Upper lobe of left lung (tissue), 6 donors: ENCODE data around the gene NAE1. TPM values are rescaled to one million over a fixed set of nuclear protein-coding genes. Genes with fewer than 3 reads are reported as not detected.
"Not testable (repeated sequence)": the region's sequence is repeated elsewhere in the genome, so short reads cannot be mapped to it uniquely, and the experiment has no call there.

Experiments used
- ATAC-seq, 2 donors: fragments of 200-7000 bp; cut with Tn5 transposase; one replicate each; pipeline ENCODE4 v1.9.1; 2022; ENCODE audit warnings: mild to moderate bottlenecking in 2 of 2, moderate library complexity in 2 of 2; ENCODE audit not compliant: low FRiP score in 2 of 2
- DNase-seq, 2 donors: peaks; one replicate each; pipeline ENCODE4 v3.0.0-alpha.2; 2019 to 2020
- H3K27ac ChIP-seq, 4 donors: fragments of 200-600 bp; sonication (generic); one replicate each; pipeline ENCODE4 v1.5.1; 2016 to 2019
- H3K27me3 ChIP-seq, 4 donors: fragments of 200-600 bp; sonication (generic); one replicate each; pipeline ENCODE4 v1.5.1; 2017 to 2019
- H3K36me3 ChIP-seq, 4 donors: fragments of 200-600 bp; sonication (generic); one replicate each; pipeline ENCODE4 v1.5.1; 2016 to 2019
- H3K4me1 ChIP-seq, 4 donors: fragments of 200-600 bp; sonication (generic); one replicate each; pipeline ENCODE4 v1.5.1; 2018 to 2019
- H3K4me3 ChIP-seq, 4 donors: fragments of 200-600 bp; sonication (generic); one replicate each; pipeline ENCODE4 v1.5.1; 2017 to 2019; ENCODE audit warnings: mild to moderate bottlenecking in 2 of 4, moderate library complexity in 1 of 4
- H3K9me3 ChIP-seq, 4 donors: fragments of 200-600 bp; sonication (generic); one replicate each; pipeline ENCODE4 v1.5.1; 2018 to 2019
- EP300 ChIP-seq, 4 donors: sonication (generic); formaldehyde crosslinking; IDR thresholded peaks; one replicate each; pipeline ENCODE4 v1.5.1; 2017; ENCODE audit warnings: antibody characterized with exemption in 4 of 4, control low read depth in 2 of 4
- POLR2A ChIP-seq, 4 donors: fragments of 450-650 bp; IDR thresholded peaks; one replicate each; pipeline ENCODE4 v1.5.1; 2016 to 2017; ENCODE audit warnings: antibody characterized with exemption in 4 of 4, mild to moderate bottlenecking in 2 of 4
- POLR2AphosphoS5 ChIP-seq, 2 donors: sonication (generic); formaldehyde crosslinking; IDR thresholded peaks; one replicate each; pipeline ENCODE4 v1.5.1; 2017; ENCODE audit warnings: antibody characterized with exemption in 2 of 2
- WGBS, 2 donors: methylation state at CpG; one replicate each; pipeline ENCODE4 v1.1.5; 2017 to 2018; 5-methylcytosine and 5-hydroxymethylcytosine counted together
- total RNA-seq, 6 donors: library from RNA; depleted of rRNA in 4 of 6; stranded (reverse); fragments of >200 nt in 4 of 6; gene quantifications; one replicate each; pipeline versions ENCODE4 v1.1.0 to v1.2.1, GENCODE V29; 2016 to 2021
- TF ChIP-seq, protein P1 (sequence below), 6 experiments: fragments of 450-650 bp in 4 of 6; fragments of 200-600 bp in 2 of 6; sonication (generic) in 2 of 6; IDR thresholded peaks; one replicate each; pipeline ENCODE4 v1.5.1; 2016 to 2019; ENCODE audit warnings: antibody characterized with exemption in 6 of 6
- donor health status: DM: no; HTN: no; CAD: no; lungs with moderate emphysema.
- donor health status: DM: no; HTN: yes; CAD: no; lungs with severe emphysema.

NAE1 gene
- total RNA-seq, 6 donors from 2014 or later, result 12.9 to 48.7 (median 34.0) TPM

DNA sequence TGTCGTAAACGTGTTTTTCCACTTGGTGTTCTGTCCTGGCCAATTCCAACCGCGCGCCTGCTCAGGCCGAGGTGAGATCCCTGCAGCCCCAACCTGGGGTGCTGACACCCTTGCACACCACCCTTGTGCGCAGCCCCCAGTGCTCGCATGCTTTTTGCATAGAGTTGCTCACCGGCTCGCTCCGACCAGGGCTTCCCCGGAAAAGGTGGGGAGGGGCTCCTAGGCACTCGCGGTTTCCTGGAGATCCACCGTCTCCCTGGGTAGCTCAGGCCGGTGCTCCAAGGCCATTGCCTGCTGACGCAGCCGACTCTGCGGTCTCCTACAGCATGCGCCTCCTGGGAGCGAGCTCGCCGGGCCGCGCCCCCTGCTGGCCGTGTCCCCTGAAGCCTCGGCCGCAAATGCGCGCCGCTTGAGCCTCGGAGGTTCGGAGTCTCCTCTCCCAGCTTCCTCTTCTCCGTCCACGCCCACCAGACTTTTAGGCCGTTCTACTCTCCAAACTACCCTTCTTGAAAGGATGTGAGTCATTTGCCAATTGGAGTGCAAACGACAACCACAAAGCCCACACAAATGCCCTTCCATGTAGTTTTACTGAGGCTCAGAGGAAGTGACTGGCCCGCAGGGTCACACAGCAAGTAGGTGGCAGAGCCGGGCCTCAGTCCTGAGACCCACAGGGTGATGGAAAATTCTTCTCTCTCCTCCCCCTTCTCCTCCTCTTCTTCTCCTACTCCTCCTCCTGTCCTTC lies 42.3 kb upstream of the NAE1 start:
- Histone ChIP-seq H3K9me3 (no peaks in the 10 kb centered on the region), H3K4me3 (peak overlapping the region in 3 of 4 donors; percentile 22 to 48 (median 38)), H3K27ac (peak overlapping the region in 3 of 4 donors; percentile 58 to 74 (median 69)), H3K4me1 (peaks cover 10 to 17% (median 13%) of the 10 kb centered on the region in 4 donors), H3K36me3 (no peaks in the 10 kb centered on the region), H3K27me3 (no peaks in the 10 kb centered on the region)
- TF ChIP-seq, protein P1, sequence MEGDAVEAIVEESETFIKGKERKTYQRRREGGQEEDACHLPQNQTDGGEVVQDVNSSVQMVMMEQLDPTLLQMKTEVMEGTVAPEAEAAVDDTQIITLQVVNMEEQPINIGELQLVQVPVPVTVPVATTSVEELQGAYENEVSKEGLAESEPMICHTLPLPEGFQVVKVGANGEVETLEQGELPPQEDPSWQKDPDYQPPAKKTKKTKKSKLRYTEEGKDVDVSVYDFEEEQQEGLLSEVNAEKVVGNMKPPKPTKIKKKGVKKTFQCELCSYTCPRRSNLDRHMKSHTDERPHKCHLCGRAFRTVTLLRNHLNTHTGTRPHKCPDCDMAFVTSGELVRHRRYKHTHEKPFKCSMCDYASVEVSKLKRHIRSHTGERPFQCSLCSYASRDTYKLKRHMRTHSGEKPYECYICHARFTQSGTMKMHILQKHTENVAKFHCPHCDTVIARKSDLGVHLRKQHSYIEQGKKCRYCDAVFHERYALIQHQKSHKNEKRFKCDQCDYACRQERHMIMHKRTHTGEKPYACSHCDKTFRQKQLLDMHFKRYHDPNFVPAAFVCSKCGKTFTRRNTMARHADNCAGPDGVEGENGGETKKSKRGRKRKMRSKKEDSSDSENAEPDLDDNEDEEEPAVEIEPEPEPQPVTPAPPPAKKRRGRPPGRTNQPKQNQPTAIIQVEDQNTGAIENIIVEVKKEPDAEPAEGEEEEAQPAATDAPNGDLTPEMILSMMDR (IDR thresholded peaks at IDR 0.05), result peak; percentile 88 to 95 (median 94)
- TF ChIP-seq POLR2AphosphoS5 (IDR thresholded peaks at IDR 0.05) (peak in 1 of 2 donors; percentile 63), EP300 (IDR thresholded peaks at IDR 0.05) (no peak), POLR2A (IDR thresholded peaks at IDR 0.05) (no peak)
- DNase-seq (peak; percentile 96 to 99), ATAC-seq (peak; percentile 96 to 99)
- WGBS, 2 donors, result 4 to 5% methylated on average over 25 to 38 of the region's 39 CpGs

DNA sequence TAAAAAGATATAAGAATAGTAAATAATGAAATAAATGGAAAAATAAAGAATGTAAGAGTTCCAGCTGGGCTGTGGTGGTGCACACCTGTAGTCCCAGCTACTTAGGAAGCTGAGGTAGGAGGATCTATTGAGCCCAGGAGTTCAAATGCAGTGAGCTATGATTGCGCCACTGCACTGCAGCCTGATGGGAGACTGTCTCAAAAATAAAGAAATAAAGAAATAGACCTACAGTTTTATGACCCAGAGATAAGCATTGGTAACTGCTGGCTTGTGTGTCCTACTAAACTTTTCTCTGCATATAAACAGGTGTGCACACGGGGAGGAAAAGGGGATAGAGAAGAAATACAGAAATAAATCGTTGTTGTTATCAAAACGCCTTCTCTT lies 41.8 kb upstream of the NAE1 start:
- Histone ChIP-seq H3K4me1 (peaks cover 10 to 17% (median 13%) of the 10 kb centered on the region in 4 donors), H3K27me3 (no peaks in the 10 kb centered on the region), H3K36me3 (no peaks in the 10 kb centered on the region), H3K9me3 (no peaks in the 10 kb centered on the region), H3K4me3 (peak overlapping the region in 3 of 4 donors; percentile 22 to 48 (median 38)), H3K27ac (peak overlapping the region in 3 of 4 donors; percentile 58 to 74 (median 69))
- no peak for ATAC-seq
- DNase-seq, result no peak
- TF ChIP-seq EP300 (IDR thresholded peaks at IDR 0.05) (no peak), POLR2A (IDR thresholded peaks at IDR 0.05) (no peak), POLR2AphosphoS5 (IDR thresholded peaks at IDR 0.05) (no peak)
- TF ChIP-seq, protein P1 (IDR thresholded peaks at IDR 0.05), result no peak
- 45 to 60% methylated on average over 4 of the region's 4 CpGs for whole genome bisulfite sequencing, 2 donors

DNA sequence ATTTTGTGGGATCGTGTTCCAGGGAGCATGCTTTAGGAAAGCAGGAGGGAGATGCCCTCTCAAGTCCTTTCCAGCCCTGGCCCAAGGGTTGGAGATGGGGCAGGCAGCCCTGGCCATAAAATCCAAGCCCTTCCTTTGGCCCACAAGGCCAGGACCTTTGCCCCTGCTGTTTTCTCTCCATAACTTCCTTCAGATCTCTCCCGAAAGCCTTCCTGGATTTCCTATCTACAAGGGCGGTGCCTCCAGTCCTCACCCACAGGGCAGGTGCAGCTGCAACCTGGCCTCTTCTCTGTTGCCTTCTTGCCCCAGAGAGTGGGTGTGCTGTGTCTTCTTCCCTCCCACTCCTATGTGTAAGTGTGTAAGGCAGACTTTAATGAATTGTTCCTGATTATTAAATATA lies 41.1 kb upstream of the NAE1 start:
- Histone ChIP-seq H3K4me1 (peaks cover 10 to 17% (median 13%) of the 10 kb centered on the region in 4 donors), H3K4me3 (no peak overlapping the region), H3K9me3 (no peaks in the 10 kb centered on the region), H3K36me3 (no peaks in the 10 kb centered on the region), H3K27ac (no peak overlapping the region), H3K27me3 (no peaks in the 10 kb centered on the region)
- no peak for DNase-seq
- no peak for ATAC-seq
- TF ChIP-seq, protein P1 (IDR thresholded peaks at IDR 0.05), result no peak
- WGBS, 2 donors, result 90 to 94% methylated on average over 3 of the region's 3 CpGs

DNA sequence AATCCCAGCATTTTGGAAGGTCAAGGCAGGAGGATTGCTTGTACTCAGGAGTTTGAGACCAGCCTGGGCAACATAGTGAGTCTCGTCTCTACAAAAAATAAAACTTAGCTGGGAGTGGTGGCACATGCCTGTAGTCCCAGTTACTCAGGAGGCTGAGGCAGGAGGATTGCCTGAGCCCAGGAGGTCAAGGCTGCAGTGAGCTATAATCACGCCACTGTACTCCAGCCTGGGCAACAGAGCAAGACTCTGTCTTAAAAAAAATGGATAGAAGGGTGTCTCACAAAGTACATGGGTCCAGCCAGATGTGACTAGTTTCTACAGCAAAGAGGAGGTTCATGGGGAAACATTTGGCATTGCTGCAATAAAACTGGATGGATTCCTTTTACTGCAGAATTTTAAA lies 40.6 kb upstream of the NAE1 start:
- 91 to 100% methylated on average over 2 of the region's 2 CpGs for WGBS, 2 donors
- ATAC-seq, H3K27me3 ChIP-seq: not testable (repeated sequence)

DNA sequence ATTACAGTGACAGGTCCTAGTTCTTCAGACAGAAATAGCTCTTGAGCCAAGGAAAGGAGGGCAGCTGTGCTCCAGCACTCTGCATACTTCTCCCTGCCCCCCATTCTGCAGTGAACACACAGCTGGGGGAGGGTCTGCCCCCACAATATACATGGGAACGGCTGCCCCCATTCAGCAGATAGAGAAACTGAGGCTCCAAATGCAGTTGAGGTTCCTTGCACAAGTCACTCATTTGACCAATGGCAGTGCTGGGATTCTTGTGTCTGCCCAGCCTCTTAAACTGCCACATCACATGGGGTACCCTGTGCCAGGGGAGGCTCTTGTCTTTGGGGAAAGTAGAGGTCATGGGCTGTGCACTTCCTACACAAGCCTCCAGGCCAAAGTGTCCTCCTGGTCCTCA lies 38.6 kb upstream of the NAE1 start:
- 86 to 100% methylated on average over 1 of the region's 1 CpG for WGBS, 2 donors
- Histone ChIP-seq H3K4me1 (peaks cover 10 to 16% (median 13%) of the 10 kb centered on the region in 4 donors), H3K9me3 (no peaks in the 10 kb centered on the region), H3K4me3 (no peak overlapping the region), H3K27ac (no peak overlapping the region), H3K36me3 (no peaks in the 10 kb centered on the region), H3K27me3 (no peaks in the 10 kb centered on the region)
- TF ChIP-seq POLR2AphosphoS5 (IDR thresholded peaks at IDR 0.05), result no peak
- no peak for DNase-seq
- ATAC-seq, result no peak

More for the DNA sequence above, 40.6 kb upstream of the NAE1 start:
- DNase-seq, H3K9me3 ChIP-seq, H3K4me3 ChIP-seq, H3K36me3 ChIP-seq, H3K27ac ChIP-seq: not testable (repeated sequence)
- peaks cover 10 to 17% (median 13%) of the 10 kb centered on the region in 4 donors for H3K4me1 ChIP-seq

DNA sequence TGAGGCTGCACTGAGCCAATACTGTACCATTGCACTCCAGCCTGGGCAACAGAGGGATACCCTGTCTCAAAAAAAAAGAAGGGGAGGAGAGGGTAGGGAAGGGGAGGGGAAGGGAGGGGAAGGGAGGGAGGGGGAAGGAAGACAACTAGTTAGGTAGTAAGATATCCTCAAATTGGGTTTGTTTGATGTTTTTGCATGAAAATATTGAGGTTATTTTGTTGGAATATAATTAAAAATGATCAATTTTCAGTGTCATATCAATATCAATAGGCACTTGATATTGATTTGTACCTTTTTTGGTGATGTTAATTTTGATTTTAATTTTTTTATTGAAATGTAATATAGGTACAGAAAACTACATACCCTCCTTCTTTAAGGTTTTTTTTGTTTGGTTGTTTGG lies 32.9 kb upstream of the NAE1 start:
- TF ChIP-seq EP300 (IDR thresholded peaks at IDR 0.05) (no peak), POLR2AphosphoS5 (IDR thresholded peaks at IDR 0.05) (no peak), POLR2A (IDR thresholded peaks at IDR 0.05) (no peak)
- TF ChIP-seq, protein P1 (IDR thresholded peaks at IDR 0.05), result no peak
- DNase-seq (no peak), ATAC-seq (no peak)
- Histone ChIP-seq H3K27me3 (no peaks in the 10 kb centered on the region), H3K27ac (no peak overlapping the region), H3K4me1 (peaks cover 0 to 10% (median 0%) of the 10 kb centered on the region in 4 donors), H3K36me3 (no peaks in the 10 kb centered on the region), H3K4me3 (no peak overlapping the region), H3K9me3 (no peaks in the 10 kb centered on the region)
